Measurements from ENCODE around the gene VKORC1.

DNA sequence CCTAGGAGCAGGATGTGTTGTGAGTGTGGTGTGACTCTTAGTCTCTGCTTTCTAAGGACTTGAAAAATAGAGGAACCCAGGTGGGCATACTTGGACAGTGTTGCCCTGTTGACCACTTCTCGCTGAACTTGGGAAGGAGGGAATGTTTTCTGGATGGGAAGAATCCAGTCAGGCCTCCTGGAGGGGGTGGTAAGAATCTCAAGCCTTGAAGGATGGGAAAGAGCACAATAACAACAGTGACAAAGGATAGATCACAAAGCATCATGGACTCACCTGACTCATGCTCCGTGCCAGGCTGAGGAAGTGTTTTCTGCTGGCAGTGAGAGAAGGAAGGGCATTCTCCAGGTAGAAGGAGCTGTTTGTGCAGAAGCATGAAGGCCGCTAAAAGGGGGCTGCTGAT, 31.2 kb upstream of the VKORC1 start:
- no peak for TF ChIP-seq TAF1 (conservative IDR thresholded peaks at IDR 0.05)
- TF ChIP-seq, protein P1, sequence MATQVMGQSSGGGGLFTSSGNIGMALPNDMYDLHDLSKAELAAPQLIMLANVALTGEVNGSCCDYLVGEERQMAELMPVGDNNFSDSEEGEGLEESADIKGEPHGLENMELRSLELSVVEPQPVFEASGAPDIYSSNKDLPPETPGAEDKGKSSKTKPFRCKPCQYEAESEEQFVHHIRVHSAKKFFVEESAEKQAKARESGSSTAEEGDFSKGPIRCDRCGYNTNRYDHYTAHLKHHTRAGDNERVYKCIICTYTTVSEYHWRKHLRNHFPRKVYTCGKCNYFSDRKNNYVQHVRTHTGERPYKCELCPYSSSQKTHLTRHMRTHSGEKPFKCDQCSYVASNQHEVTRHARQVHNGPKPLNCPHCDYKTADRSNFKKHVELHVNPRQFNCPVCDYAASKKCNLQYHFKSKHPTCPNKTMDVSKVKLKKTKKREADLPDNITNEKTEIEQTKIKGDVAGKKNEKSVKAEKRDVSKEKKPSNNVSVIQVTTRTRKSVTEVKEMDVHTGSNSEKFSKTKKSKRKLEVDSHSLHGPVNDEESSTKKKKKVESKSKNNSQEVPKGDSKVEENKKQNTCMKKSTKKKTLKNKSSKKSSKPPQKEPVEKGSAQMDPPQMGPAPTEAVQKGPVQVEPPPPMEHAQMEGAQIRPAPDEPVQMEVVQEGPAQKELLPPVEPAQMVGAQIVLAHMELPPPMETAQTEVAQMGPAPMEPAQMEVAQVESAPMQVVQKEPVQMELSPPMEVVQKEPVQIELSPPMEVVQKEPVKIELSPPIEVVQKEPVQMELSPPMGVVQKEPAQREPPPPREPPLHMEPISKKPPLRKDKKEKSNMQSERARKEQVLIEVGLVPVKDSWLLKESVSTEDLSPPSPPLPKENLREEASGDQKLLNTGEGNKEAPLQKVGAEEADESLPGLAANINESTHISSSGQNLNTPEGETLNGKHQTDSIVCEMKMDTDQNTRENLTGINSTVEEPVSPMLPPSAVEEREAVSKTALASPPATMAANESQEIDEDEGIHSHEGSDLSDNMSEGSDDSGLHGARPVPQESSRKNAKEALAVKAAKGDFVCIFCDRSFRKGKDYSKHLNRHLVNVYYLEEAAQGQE (IDR thresholded peaks at IDR 0.05) = no peak
- TF ChIP-seq, protein P2, sequence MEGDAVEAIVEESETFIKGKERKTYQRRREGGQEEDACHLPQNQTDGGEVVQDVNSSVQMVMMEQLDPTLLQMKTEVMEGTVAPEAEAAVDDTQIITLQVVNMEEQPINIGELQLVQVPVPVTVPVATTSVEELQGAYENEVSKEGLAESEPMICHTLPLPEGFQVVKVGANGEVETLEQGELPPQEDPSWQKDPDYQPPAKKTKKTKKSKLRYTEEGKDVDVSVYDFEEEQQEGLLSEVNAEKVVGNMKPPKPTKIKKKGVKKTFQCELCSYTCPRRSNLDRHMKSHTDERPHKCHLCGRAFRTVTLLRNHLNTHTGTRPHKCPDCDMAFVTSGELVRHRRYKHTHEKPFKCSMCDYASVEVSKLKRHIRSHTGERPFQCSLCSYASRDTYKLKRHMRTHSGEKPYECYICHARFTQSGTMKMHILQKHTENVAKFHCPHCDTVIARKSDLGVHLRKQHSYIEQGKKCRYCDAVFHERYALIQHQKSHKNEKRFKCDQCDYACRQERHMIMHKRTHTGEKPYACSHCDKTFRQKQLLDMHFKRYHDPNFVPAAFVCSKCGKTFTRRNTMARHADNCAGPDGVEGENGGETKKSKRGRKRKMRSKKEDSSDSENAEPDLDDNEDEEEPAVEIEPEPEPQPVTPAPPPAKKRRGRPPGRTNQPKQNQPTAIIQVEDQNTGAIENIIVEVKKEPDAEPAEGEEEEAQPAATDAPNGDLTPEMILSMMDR (IDR thresholded peaks at IDR 0.05; ENCODE audit: low read depth, low read length, missing input control) = no peak
- TF ChIP-seq, protein P3, sequence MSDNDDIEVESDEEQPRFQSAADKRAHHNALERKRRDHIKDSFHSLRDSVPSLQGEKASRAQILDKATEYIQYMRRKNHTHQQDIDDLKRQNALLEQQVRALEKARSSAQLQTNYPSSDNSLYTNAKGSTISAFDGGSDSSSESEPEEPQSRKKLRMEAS (IDR thresholded peaks at IDR 0.05) = no peak

Measured in liver (tissue), 3 donors.